Activated naive CD4-positive, alpha-beta T cell treated with anti-CD3 and anti-CD28 coated beads, Interleukin-2, amount 50 U/mL, for 72 hours (primary cell): Measurements from ENCODE around the gene SLC10A1. TPM values are rescaled to one million over a fixed set of nuclear protein-coding genes. Genes with fewer than 3 reads are reported as not detected.
"Not testable (repeated sequence)": the region's sequence is repeated elsewhere in the genome, so short reads cannot be mapped to it uniquely, and the experiment has no call there.

ENCODE experiments used
- ATAC-seq, 2 donors: fragments of 150-1000 bp; cut with Tn5 transposase; 2 replicates each; pipeline ENCODE4 v1.10.0; 2021; ENCODE audit warnings: mild to moderate bottlenecking in 2 of 2, moderate library complexity in 2 of 2
- DNase-seq, 2 donors: peaks; one replicate each; pipeline ENCODE4 v3.0.0; 2021 to 2022; ENCODE audit warnings: low spot score in 2 of 2
- H3K27ac Mint-ChIP-seq, 2 donors: one replicate each; pipeline ENCODE4 v1.8.0; 2022; ENCODE audit warnings: mild to moderate bottlenecking in 2 of 2, mixed read lengths in 2 of 2
- H3K36me3 Mint-ChIP-seq, 2 donors: one replicate each; pipeline ENCODE4 v1.8.0; 2022; ENCODE audit warnings: mixed read lengths in 2 of 2
- H3K9me3 Mint-ChIP-seq, 2 donors: one replicate each; pipeline ENCODE4 v1.8.0; 2022; ENCODE audit warnings: mixed read lengths in 2 of 2
- total RNA-seq, 2 donors: library from RNA; stranded (reverse); gene quantifications; one replicate each; pipeline ENCODE4 v1.2.3, GENCODE V29; 2022

SLC10A1 gene
- total RNA-seq, 2 donors from 2014 or later = not detected

GRCh38 chr14:69756298-69756697 is 40.7 kb downstream of the SLC10A1 start:
- H3K27ac Mint-ChIP-seq = no peak overlapping the region
- DNase-seq (no peak), ATAC-seq (no peak)
- peaks cover 0 to 5% of the 10 kb centered on the region in 2 donors for H3K9me3 Mint-ChIP-seq
- no peaks in the 10 kb centered on the region for H3K36me3 Mint-ChIP-seq

- Mint-ChIP-seq H3K9me3 (peaks cover 0 to under 1% of the 10 kb centered on the region in 2 donors), H3K36me3 (no peaks in the 10 kb centered on the region), H3K27ac (peak overlapping the region in 1 of 2 donors; percentile 59)
- DNase-seq = no peak
- no peak for ATAC-seq
Measured at GRCh38 chr14:69755784-69756183, 41.3 kb downstream of the SLC10A1 start.

- DNase-seq (no peak), ATAC-seq (peak in 1 of 2 donors; percentile 56)
- Mint-ChIP-seq H3K27ac (peak overlapping the region; percentile 13 to 59), H3K36me3 (no peaks in the 10 kb centered on the region), H3K9me3 (no peaks in the 10 kb centered on the region)
Measured at GRCh38 chr14:69755296-69755695, 41.7 kb downstream of the SLC10A1 start.

- no peaks in the 10 kb centered on the region for H3K36me3 Mint-ChIP-seq
- no peak overlapping the region for H3K27ac Mint-ChIP-seq
- ATAC-seq (no peak), DNase-seq (no peak)
- no peaks in the 10 kb centered on the region for H3K9me3 Mint-ChIP-seq
Measured at GRCh38 chr14:69754487-69754886, 42.6 kb downstream of the SLC10A1 start.

GRCh38 chr14:69753860-69754259 is 43.2 kb downstream of the SLC10A1 start:
- H3K36me3 Mint-ChIP-seq = no peaks in the 10 kb centered on the region
- ATAC-seq (no peak), DNase-seq (no peak)
- no peaks in the 10 kb centered on the region for H3K9me3 Mint-ChIP-seq
- peak overlapping the region in 1 of 2 donors; percentile 67 for H3K27ac Mint-ChIP-seq

- peak overlapping the region in 1 of 2 donors; percentile 15 for H3K27ac Mint-ChIP-seq
- no peaks in the 10 kb centered on the region for H3K9me3 Mint-ChIP-seq
- DNase-seq (no peak), ATAC-seq (no peak)
- no peaks in the 10 kb centered on the region for H3K36me3 Mint-ChIP-seq
Measured at GRCh38 chr14:69752773-69753172, 44.3 kb downstream of the SLC10A1 start.

GRCh38 chr14:69750495-69750894 is 46.5 kb downstream of the SLC10A1 start:
- ATAC-seq (no peak), DNase-seq (no peak)
- Mint-ChIP-seq H3K36me3 (no peaks in the 10 kb centered on the region), H3K9me3 (no peaks in the 10 kb centered on the region), H3K27ac (no peak overlapping the region)

GRCh38 chr14:69749956-69750355 is 47.1 kb downstream of the SLC10A1 start:
- H3K27ac Mint-ChIP-seq = no peak overlapping the region
- H3K9me3 Mint-ChIP-seq = no peaks in the 10 kb centered on the region
- H3K36me3 Mint-ChIP-seq = no peaks in the 10 kb centered on the region
- no peak for DNase-seq
- no peak for ATAC-seq

GRCh38 chr14:69741055-69741454 is 56.0 kb downstream of the SLC10A1 start:
- H3K36me3 Mint-ChIP-seq = peaks cover 0 to 6% of the 10 kb centered on the region in 2 donors
- peaks cover 0 to 4% of the 10 kb centered on the region in 2 donors for H3K9me3 Mint-ChIP-seq
- no peak for ATAC-seq
- DNase-seq = no peak
- no peak overlapping the region for H3K27ac Mint-ChIP-seq

GRCh38 chr14:69736405-69736804 is 60.6 kb downstream of the SLC10A1 start:
- not testable (repeated sequence) for ATAC-seq, H3K36me3 Mint-ChIP-seq, H3K27ac Mint-ChIP-seq, DNase-seq, H3K9me3 Mint-ChIP-seq

- not testable (repeated sequence) for H3K36me3 Mint-ChIP-seq, H3K27ac Mint-ChIP-seq, DNase-seq, ATAC-seq, H3K9me3 Mint-ChIP-seq
Measured at GRCh38 chr14:69731919-69732598, 65.0 kb downstream of the SLC10A1 start.

- Mint-ChIP-seq H3K36me3 (no peaks in the 10 kb centered on the region), H3K9me3 (no peaks in the 10 kb centered on the region)
- no peak for ATAC-seq
Measured at GRCh38 chr14:69727860-69728259, 69.2 kb downstream of the SLC10A1 start.

GRCh38 chr14:69726761-69727511 is 70.1 kb downstream of the SLC10A1 start:
- peak overlapping the region; percentile 26 to 44 for H3K27ac Mint-ChIP-seq
- H3K9me3 Mint-ChIP-seq = no peaks in the 10 kb centered on the region
- H3K36me3 Mint-ChIP-seq = no peaks in the 10 kb centered on the region
- ATAC-seq (peak; percentile 85 to 92), DNase-seq (peak; percentile 83 to 93)

More at GRCh38 chr14:69727860-69728259, 69.2 kb downstream of the SLC10A1 start:
- no peak overlapping the region for H3K27ac Mint-ChIP-seq
- DNase-seq = no peak

Other genes starting within 250 kb of the SLC10A1 start
- gene CCDC177, start 222.4 kb downstream of the SLC10A1 start, total RNA-seq = not detected
- gene SUSD6, start 185.6 kb downstream of the SLC10A1 start, total RNA-seq = 10 to 100 TPM; 54.1 to 98.6 TPM
- 100 to 1,000 TPM; 324 to 364 TPM for gene SRSF5, start 30.1 kb downstream of the SLC10A1 start, total RNA-seq
- not detected for gene SMOC1, start 82.2 kb upstream of the SLC10A1 start, total RNA-seq